GM20431 (cell line): ENCODE measurements around the gene NAA10.
"Not testable (repeated sequence)": the region's sequence is repeated elsewhere in the genome, so short reads cannot be mapped to it uniquely, and the experiment has no call there.

Source experiments
- in situ Hi-C: fragments of 300-500 bp; cut with MseI, MboI; formaldehyde crosslinking; loops from one replicate; pipeline ENCODE4 v1.15.0; 2020; ENCODE audit warnings: low sequenced_read_pairs; ENCODE audit not compliant: unreplicated experiment

NAA10 gene

GRCh38 chrX:153934762-153935325, at the start of gene NAA10:
Gene NAA10, minus strand, starts transcription at chrX:153935037. Its CDS starts 133 bp downstream, at chrX:153934904.
- in situ Hi-C loops, result no loop called here

GRCh38 chrX:153983321-153983801, 48.5 kb upstream of the NAA10 start:
- in situ Hi-C loops, result no loop called here

GRCh38 chrX:153981771-153982533, 47.1 kb upstream of the NAA10 start:
- in situ Hi-C loops, result no loop called here

- in situ Hi-C loops, result no loop called here
Measured at GRCh38 chrX:153981231-153981630, 46.4 kb upstream of the NAA10 start.

- in situ Hi-C loops, result not testable (repeated sequence)
Measured at GRCh38 chrX:153980394-153980793, 45.6 kb upstream of the NAA10 start.

GRCh38 chrX:153974726-153975286, 40.0 kb upstream of the NAA10 start:
- in situ Hi-C loops, result no loop called here

GRCh38 chrX:153974003-153974725, 39.3 kb upstream of the NAA10 start:
- in situ Hi-C loops, result no loop called here

GRCh38 chrX:153973127-153974002, 38.5 kb upstream of the NAA10 start:
- in situ Hi-C loops, result no loop called here

- in situ Hi-C loops, result no loop called here
Measured at GRCh38 chrX:153972368-153973126, 37.7 kb upstream of the NAA10 start, which contains the start of gene TMEM187. Gene TMEM187, plus strand, starts transcription at chrX:153972754. Its CDS starts 9,309 bp downstream, at chrX:153982063.

GRCh38 chrX:153971450-153972367, 36.9 kb upstream of the NAA10 start, which contains the start of gene HCFC1:
Gene HCFC1, minus strand, starts transcription at chrX:153971818. Its CDS starts 978 bp downstream, at chrX:153970840.
- in situ Hi-C loops, result no loop called here

- in situ Hi-C loops, result no loop called here
Measured at GRCh38 chrX:153971124-153971449, 36.2 kb upstream of the NAA10 start.

- in situ Hi-C loops, result no loop called here
Measured at GRCh38 chrX:153970357-153971123, 35.7 kb upstream of the NAA10 start.

GRCh38 chrX:153969904-153970356, 35.1 kb upstream of the NAA10 start:
- in situ Hi-C loops, result no loop called here

- in situ Hi-C loops, result no loop called here
Measured at GRCh38 chrX:153969125-153969903, 34.5 kb upstream of the NAA10 start.

GRCh38 chrX:153968754-153969124, 33.9 kb upstream of the NAA10 start:
- in situ Hi-C loops, result no loop called here

GRCh38 chrX:153968255-153968654, 33.4 kb upstream of the NAA10 start:
- in situ Hi-C loops, result no loop called here
